NCI-H345 treated with DMSO at 0.1 percent for 48 hours (cell line): ENCODE results near the gene ZBP1.

Experiments
- DNase-seq: peaks from one replicate; lab custom pipeline; 2025; ENCODE audit not compliant: unreplicated experiment; lab: John Stamatoyannopoulos, UW

The ZBP1 gene

GRCh38 chr20:57601211-57601570 is 19.0 kb downstream of the ZBP1 start:
- no peak for DNase-seq

DNA sequence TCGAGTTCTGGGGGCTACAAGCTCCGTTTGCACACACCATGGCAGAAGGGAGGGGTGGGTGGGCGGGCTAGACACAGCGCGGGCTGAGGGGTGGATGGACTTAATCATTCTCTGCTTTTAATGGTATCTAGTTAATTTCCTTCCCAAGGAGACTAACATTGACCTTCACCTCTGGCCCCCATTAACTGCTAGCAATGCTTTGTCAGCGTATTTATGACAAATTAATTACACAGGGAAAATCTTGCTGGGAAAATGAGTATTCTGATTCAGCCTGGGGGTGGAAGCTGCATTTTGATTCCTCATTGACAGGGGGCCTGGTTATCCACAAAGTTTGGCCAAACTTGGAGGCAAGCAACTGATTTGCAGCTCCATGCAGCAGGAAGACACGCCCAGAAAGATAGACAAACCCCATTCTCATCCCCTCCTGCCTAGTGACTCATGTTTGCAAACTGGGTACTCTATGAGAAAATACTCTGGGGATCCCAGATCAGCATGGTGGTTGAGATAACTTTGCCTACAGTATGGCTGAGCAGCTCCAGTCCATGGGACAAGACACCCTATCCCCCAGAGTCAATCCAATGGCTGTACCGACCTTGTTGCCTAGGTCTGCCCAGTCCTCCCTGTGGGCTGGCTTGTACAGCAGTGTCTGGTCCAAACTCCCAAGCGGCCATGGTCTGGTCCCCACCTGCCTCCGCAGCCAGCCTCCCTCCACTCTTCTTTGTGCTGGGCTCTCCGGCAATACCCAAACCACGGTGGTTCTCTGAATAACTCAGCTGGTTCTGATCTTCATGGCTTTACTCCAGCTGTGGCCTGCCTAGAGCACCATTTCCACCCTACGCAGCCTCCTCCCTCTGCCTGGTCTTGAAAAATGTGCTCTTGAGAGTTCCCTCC is 19.7 kb downstream of the ZBP1 start:
- DNase-seq: no peak

DNA sequence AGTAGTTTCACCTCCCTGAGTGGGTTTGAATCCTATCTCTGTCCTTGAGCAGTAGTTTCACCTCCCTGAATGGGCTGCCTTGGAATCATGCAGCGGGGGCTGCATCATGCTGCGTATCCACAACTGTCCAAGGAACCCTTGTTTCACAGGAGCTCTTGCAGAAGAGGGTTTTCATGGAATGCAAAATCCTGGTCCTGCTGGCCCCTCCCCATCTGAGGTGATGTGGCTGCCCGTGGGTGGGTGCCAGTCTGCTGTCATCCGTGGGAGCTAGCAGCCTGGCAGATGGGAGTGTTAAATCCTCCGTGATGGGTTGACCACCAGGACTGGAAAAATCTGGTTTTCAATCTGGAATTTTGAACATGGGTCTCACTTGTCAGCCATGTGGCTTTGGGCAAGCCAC is 21.7 kb downstream of the ZBP1 start:
- no peak for DNase-seq

DNA sequence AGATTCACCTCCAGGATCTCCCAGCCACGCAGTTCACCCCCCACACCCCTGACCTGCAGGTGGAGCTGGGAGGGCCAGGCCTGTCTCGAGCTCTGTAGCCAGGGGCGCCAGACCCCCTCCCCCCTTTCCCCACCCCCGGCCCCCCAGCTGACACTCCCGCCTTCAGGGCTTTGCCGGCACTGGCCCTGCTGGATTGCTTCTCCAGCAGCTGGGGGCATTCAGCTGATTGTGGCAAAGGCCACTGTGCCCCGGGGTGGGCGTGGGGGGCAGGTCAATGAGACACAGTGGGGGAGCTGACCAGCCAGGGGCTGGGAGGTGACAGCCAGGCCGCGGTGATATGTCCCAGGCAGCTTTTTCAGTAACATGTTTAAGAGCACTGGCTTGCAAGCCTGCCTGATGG is 22.2 kb downstream of the ZBP1 start:
- no peak for DNase-seq

DNA sequence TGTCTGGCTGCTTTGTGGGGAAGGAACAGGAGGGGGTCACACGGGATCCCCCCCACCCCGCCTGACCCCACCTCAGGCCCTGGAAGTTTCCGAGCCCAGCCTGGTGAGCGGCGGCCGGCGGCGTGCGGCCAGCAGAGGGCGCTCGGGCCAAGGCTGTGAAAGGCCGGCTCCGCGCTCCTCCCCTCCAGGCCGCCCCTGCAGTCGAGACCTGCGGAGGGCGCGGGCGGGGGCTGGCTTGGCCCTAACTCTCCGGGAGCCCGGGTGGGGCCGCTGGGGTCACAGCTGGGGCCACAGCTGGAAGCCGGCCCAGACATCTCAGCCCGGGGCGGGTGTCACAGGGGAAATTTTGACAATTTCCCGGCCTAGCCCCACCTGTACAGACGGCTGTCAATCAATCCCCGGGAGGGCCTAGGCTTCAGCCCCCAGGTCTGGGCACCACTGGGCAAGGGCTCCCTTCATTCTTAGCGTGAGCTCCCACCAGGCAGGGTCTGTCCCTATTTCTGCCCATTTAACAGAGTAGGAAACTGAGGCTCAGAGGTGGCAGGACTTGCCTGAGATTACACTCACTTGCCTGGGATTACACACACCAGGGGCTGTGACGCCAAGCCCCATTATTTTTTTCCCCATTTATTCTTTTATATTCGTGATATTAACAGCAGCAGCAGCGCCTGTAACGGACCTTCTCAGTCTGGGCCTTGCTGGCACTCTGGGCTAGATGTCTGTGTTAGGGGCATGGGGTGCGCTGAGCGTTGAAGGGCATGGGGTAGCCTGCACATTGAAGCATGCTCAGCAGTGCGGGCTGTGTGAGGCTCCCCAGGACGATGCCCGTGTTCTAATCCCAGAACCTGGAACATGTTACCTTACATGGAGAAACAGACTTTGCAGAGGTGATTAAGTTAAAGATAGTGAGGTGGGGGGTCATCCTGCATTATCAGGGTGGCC is 23.0 kb downstream of the ZBP1 start:
- DNase-seq: peak; percentile 17

- no peak for DNase-seq
Observed at GRCh38 chr20:57596358-57596757, 23.9 kb downstream of the ZBP1 start.

- DNase-seq: no peak
Observed at GRCh38 chr20:57595041-57596030, 24.9 kb downstream of the ZBP1 start.

- DNase-seq: peak; percentile 26
Observed at GRCh38 chr20:57594092-57594951, 25.9 kb downstream of the ZBP1 start.

- DNase-seq: no peak
Observed at GRCh38 chr20:57593134-57593886, 26.9 kb downstream of the ZBP1 start.

DNA sequence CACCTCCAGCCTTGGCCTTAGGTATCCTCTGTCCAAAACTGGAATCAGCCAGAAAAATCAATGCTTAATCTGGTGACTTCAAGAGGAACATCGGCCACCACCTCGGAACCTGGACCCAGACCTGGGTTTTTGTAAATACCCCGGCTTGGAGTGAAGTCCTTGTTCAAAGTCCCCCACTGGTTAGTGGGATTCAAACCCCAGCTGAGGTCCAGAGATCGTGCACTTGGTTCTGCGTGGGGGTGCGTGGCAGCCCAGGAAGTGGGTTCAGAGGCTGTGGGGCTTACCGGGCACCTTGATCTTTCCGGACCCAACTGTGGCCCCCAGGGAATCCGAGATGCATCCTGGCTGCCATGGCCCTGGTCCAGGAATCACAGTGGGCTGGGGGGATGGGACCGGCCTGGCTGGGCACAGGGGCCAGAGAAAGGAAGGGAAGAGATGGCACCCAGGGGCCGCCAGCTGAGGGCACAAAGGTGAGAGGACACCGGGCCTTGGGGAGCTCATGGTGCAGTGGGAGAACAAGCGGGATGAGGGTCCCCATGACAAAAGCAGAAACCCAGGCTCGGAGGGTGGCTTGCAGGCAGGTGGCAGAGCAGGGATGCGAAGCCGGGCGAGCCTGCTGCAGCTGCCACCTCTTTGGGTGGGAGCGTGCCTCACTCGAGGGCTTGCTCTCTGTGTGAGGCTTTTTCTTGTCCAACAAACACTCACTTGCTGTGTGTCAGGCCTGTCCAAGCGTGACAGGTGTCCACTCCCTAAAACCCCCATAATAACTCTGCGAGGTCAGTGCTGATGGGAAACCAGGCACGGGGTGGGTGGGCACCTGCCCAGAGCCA is 27.7 kb downstream of the ZBP1 start:
- DNase-seq: peak; percentile 4

- no peak for DNase-seq
Observed at GRCh38 chr20:57591289-57592229, 28.7 kb downstream of the ZBP1 start.

- no peak for DNase-seq
Observed at GRCh38 chr20:57590485-57591288, 29.5 kb downstream of the ZBP1 start.

- DNase-seq: no peak
Observed at GRCh38 chr20:57589728-57590484, 30.3 kb downstream of the ZBP1 start.

DNA sequence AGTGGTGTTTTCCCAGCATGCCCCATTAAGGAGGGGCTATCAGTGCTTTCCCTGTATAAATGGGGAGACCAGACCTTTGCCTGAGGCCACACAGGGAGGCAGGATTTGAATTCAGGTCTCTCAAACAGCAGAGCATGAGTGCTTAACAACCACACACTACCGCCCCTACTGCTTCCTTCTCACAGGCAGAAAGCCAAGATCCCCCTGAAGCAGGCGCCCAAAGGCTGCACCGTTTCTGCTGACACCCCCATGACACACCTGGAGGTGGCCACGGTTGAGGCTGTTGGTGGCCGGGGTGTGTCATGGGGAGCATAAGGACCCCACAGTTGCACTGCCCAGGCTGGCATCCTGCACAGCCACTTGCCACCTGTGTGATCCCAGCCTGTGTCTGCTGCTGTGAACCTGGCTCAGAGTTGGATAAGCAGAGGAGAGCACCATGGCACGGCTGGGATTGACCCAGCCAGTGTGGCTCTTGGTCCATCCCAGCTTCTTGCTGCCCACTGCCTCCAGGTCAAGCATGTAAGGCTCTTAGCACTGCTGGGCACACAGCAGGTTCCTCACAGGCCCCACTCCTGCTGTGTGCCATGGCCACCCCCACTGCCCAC is 31.0 kb downstream of the ZBP1 start:
- DNase-seq: no peak

GRCh38 chr20:57588596-57588995 is 31.6 kb downstream of the ZBP1 start:
- DNase-seq: no peak
